Measurements from ENCODE around the gene SAMD15.
"Not testable (repeated sequence)": the region's sequence is repeated elsewhere in the genome, so short reads cannot be mapped to it uniquely, and the experiment has no call there.

Gene SAMD15

GRCh38 chr14:77375973-77376770, 1.0 kb upstream of the SAMD15 start:
- DNase-seq: peak; percentile 8

GRCh38 chr14:77377502-77377844, 294 bp downstream of the SAMD15 start:
- no peak for DNase-seq

GRCh38 chr14:77378701-77379100, 1.5 kb downstream of the SAMD15 start:
- no peak for DNase-seq

GRCh38 chr14:77390188-77390587, 13.0 kb downstream of the SAMD15 start:
- no peak for DNase-seq

- no peak for DNase-seq
Observed at GRCh38 chr14:77400216-77400615, 23.0 kb downstream of the SAMD15 start.

- DNase-seq: no peak
Observed at GRCh38 chr14:77403768-77404167, 26.6 kb downstream of the SAMD15 start.

- DNase-seq: no peak
Observed at GRCh38 chr14:77406086-77406485, 28.9 kb downstream of the SAMD15 start.

GRCh38 chr14:77406718-77407117, 29.5 kb downstream of the SAMD15 start:
- DNase-seq: no peak

- DNase-seq: no peak
Observed at GRCh38 chr14:77407158-77407557, 30.0 kb downstream of the SAMD15 start.

GRCh38 chr14:77409131-77409533, 32.0 kb downstream of the SAMD15 start:
- DNase-seq: no peak

- not testable (repeated sequence) for DNase-seq
Observed at GRCh38 chr14:77415403-77416030, 38.3 kb downstream of the SAMD15 start.

GRCh38 chr14:77416098-77416497, 38.9 kb downstream of the SAMD15 start:
- not testable (repeated sequence) for DNase-seq

- DNase-seq: no peak
Observed at GRCh38 chr14:77416836-77417235, 39.7 kb downstream of the SAMD15 start.

- DNase-seq: peak; percentile 30
Observed at GRCh38 chr14:77421201-77421600, 44.0 kb downstream of the SAMD15 start.

GRCh38 chr14:77423423-77423822, 46.2 kb downstream of the SAMD15 start, which contains the start of gene NOXRED1:
NOXRED1 (minus strand) TSS chr14:77423523; CDS start chr14:77422889, 634 bp downstream.
- no peak for DNase-seq

GRCh38 chr14:77424862-77425261, 47.7 kb downstream of the SAMD15 start:
- no peak for DNase-seq

GRCh38 chr14:77426396-77426795, 49.2 kb downstream of the SAMD15 start:
- no peak for DNase-seq

GRCh38 chr14:77436042-77436441, 58.9 kb downstream of the SAMD15 start:
- DNase-seq: peak; percentile 27

- no peak for DNase-seq
Observed at GRCh38 chr14:77438596-77438995, 61.4 kb downstream of the SAMD15 start.

GRCh38 chr14:77439861-77440260, 62.7 kb downstream of the SAMD15 start:
- DNase-seq: no peak

Measured in fibroblast of skin of abdomen (primary cell).